ENCODE results near the gene POLD3.

The POLD3 gene

DNA sequence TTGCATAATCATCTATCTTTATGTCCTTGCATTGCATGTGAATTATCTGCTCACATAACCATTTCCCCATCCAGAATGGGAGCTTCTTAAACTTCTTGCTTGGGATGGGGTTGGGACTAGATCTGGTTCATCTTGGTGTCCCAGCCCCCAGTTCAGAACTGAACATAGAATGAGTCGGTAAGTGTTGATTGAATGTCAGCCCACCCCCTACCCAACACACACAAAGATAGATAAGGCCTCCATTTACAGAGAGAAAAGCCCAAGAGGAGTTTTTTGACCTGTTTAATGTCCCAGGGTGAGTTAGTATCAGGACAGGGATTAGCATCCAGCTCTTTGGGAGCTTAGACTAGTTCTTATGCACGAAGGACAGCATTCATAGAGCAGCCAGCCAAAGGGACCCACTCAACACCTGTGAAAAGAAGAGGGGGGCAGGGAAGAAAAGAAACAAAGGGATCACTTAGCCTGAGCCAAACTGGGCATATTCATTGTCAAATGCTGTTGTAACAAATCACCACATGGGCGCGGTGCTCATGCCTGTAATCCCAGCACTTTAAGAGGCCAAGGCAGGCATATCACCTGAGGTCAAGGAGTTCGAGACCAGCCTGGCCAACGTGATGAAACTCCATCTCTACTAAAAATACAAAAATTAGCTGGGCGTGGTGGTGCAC is 81.4 kb downstream of the POLD3 start:
- no peak for DNase-seq (ENCODE audit: low read depth)

DNA sequence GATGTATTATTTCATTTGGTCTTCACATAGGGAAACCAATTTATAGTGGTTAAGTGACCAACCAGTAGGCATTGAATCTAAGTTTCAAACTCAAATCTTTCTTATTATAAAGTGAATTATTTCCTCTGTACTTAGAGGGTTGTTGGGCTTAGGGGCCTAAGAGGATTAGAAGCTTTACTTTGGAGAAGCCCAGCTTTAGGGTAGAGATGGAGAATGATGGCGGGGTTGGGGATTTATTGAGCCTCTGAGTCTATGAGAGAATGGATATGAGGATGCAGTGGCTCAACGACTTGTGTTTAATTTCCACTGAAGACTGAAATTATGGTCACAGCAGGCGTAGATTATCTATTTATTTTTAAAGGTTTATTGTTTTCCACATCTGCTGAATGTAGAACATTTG is 83.4 kb downstream of the POLD3 start:
- DNase-seq (ENCODE audit: low read depth) = no peak

DNA sequence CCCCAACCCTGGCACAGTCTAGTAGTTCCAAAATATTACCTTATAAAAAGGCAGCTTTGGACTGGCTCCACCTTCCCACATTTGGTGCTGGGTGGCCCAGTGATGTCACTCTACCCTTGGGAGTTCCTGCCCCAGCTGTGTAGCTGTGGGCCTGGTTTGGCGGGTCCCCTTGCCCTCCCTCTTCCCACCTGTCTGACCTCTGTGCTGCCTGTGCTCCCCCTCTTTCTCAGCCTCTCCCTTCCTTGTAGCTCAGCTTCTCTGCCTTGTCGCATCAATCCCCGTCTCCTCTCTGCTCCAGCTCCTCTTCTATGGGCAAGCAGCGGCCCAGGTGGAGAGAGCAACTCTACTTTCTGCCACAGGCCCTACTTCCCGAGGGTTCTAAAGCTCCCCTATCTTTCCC is 84.2 kb downstream of the POLD3 start:
- DNase-seq (ENCODE audit: low read depth) = no peak

DNA sequence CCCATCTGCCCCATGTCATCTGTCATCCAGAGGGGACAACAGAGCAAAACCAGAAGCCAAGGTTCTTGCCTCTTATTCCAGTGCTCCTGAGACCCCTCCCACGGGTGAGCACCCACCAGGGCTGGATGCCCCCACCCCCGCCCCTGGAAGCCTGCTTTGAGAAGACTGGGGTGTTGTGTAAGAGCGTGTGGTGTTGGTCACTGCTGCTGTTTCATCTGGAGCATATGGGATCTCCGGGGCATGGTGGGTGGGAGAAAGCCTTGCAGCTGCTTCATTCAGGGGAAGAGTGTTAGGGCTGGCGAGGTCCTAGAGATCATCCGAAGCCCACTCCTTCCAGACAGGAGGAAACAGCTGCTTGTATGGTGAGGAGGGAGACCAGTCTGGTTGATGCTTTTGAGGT is 84.7 kb downstream of the POLD3 start:
- DNase-seq (ENCODE audit: low read depth) = no peak

DNA sequence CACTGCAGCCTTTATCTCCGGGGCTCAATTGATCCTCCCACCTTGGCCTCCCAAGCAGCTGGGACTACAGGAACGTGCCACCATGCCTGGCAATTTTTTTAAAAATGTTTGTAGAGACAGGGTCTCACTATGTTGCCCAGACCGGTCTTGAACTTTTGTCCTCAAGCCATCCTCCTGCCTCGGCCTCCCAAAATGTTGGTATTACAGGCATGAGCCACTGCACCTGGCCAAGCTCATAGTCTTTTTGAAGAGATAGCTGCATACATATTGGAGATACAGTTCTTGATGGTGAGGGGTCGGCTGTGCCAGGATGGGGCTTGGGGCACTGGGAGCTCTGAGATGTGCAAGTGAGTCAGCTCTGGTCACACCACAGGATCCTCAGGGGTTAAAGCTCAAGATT is 85.7 kb downstream of the POLD3 start:
- no peak for DNase-seq (ENCODE audit: low read depth)

DNA sequence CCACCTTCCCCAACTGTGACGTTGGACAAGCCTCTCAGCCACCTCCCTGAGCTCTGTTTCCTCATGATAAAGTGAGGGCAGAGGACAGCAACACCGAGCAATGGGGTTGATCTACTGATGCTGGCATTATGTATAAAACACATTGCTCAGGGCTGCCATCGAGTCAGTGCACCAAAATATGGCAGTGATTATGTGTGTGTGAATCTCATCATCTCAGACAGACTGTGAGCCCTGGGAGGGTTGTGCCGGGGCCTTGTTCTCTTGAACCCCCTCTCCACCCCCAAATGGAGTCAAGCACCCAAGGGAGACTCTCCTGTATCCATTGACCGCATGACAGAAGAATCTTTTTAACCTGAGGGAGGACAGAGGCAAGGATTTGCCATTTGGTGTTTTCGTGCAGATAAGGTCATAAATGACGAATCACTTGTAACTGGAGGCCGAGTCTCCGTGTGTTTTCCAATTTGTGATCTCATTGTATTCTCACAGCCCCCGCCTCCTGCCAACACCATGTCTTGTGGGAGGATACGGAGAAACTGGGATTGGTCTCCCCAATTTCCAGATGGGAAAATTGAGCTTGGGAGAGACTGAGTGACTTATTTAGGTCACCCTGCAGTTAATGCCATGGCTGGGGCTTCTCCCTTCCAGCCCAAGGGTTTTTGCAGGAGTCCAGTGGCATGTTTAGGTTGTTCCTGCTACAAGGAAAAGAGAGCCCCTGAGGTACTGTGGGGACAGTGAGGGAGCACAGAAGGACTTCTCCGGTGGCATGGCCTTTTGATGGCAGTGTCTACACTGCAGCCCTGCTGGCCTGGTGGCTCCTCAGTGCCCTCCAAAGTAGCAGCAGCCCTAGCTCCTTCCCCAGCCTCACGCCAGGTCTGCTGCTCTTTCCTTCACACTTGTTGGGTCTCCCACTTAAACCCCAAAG is 86.5 kb downstream of the POLD3 start:
- DNase-seq (ENCODE audit: low read depth) = no peak

DNA sequence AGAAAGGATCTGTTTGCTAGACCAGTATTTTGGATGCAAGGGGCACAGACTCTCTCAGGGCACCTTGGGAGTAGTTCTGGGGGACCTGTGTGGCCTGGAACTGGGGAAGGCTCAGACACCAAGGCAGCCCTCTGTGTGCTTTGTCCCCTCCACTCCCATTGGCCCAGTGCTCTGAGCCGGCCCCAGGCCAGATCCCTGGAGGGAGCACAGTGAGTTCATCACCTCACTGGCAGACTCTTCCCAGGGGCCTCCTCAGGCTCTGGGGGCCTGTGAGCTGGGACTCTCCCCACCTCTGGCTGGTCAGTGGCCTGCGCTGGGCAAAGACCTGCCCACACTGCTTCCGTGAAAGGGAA is 87.1 kb downstream of the POLD3 start:
- no peak for DNase-seq (ENCODE audit: low read depth)

DNA sequence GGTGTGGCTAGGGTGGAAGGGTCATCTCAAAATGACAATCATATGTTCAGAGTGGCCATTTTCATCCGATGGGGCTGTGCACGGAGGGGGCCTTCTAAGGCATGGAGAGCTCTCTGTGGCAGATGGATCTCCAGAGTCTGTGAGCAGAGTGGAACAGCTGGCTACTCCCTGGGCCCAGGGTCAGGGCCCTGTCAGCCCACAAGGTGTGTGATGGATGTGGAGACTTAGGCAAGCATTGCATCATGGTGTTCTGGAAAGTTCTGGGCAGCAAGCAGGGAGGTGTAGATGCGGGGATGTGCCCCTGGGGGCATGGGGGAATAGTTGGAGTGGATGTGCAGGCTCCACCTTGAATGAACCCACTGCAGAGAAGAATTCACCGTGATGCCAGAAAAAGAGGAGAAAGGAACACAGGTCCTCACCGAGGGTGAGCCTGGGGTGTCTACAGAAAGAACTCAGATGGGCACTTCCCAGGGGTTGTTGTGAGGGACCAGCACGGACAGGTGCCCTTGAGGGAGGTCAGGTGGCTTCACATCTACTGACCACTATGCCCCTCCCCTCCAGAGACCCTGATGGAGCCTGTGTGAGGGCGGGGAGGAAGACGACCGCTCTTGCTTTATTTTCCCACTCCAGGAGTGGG is 87.8 kb downstream of the POLD3 start:
- no peak for DNase-seq (ENCODE audit: low read depth)

DNA sequence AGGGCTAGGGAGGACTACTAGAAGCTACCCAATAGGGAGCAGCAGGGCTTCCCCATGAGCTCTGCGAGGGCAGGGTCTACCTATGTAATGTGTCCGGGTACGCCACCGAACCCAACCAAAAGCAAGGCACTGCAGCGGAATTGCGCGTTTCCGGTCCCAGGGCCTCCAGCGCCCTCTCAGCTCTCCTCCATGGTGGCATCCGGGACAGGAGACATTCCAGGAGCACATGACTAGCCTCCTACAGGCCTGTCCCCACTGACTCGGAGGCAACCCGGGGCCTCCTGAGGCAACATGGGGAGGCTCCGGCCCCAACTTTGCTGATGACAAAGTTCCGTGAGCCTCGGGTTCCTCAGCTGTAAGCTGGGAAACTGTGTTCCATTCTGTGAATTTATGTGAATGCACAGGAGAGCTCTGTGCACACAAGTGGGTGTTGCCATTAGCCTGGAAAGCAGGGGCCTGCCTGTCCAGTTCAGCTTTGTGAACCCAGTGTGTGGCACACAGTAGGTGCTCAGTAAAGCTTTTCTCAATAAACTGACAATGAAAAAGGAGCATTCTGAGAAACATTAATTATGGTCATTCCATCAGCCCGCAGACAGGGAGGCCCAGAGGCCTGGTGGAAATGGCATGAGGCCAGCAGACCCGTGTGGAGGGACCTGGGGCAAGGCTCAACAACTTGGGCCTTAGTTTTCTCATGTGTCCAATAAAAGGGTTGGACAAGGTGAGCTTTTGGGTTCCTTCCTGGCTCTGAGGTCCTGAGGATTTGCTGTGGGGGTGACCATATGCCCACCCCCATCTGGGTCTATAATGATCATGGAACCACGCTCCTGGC is 88.5 kb downstream of the POLD3 start:
- no peak for DNase-seq (ENCODE audit: low read depth)

DNA sequence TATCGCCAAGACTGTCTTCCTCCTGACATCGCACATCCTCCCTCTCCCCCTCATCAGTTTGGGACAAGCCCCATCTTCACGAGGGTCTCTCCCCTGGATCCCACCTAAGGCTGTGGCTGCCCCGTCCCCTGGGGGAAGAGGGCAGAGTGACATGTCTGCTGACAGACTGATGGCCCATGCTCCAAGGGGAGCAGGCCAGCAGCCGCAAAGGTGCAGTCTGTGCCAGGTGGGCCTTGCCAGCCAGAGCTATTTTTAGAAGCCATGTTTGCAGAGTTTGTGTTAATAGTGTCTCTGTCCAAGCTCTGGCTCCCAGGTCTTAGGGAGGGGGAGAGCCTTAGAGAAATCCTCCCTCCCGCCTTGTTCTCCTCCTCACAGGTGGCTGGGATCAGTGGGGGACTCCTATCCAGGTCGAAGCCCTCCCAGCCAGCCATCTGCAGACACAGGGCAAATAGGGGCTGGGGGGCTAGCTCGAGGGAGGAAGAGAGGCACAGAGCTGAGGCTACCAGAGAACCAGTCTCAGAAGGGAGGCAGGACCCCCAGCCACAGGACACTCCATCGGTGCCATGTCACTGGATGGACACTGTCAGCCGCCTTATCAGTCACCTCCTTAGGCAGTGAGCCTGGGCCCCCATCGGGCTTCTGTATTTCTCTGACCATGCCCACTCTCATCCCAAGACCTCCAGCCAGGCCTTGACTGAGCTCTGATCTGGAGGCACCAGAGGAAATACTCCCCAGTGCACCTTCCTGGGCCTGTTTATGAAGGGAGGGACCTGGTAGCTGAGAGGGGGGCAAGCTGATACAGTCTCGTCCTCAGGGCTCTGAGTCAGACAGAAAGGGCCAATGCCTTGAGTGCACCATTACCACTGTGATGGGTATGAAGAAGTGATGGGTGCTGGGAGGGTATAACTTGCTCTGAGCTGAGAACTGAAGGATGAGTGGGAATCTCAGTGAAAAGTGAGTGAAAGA is 89.6 kb downstream of the POLD3 start:
- no peak for DNase-seq (ENCODE audit: low read depth)

DNA sequence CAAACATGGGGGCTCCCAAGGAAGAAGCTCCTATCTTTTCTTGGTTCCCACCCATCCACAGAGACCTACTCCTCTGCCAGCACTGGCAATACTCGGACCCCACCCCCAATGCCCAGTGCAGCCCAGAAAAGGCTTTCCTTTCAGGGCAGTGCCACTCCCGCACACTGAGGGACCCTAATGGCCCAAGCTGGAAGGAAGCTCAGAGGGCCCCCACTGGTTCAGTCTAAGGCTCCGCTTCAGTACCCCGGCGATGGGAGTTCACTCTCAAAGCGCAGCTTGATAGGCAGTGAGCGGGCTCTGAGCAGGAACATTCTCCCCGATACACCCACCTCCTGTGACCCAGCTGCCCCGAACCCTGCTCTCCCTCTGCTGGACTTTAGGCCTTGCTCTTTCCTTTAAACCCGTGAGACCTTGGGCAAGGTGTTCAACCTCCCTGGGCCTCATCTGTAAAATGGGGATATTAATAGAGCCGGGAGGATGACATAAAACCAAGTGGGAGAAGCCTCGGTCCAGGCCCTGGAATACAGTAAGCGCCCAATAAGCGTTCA is 90.4 kb downstream of the POLD3 start:
- no peak for DNase-seq (ENCODE audit: low read depth)

DNA sequence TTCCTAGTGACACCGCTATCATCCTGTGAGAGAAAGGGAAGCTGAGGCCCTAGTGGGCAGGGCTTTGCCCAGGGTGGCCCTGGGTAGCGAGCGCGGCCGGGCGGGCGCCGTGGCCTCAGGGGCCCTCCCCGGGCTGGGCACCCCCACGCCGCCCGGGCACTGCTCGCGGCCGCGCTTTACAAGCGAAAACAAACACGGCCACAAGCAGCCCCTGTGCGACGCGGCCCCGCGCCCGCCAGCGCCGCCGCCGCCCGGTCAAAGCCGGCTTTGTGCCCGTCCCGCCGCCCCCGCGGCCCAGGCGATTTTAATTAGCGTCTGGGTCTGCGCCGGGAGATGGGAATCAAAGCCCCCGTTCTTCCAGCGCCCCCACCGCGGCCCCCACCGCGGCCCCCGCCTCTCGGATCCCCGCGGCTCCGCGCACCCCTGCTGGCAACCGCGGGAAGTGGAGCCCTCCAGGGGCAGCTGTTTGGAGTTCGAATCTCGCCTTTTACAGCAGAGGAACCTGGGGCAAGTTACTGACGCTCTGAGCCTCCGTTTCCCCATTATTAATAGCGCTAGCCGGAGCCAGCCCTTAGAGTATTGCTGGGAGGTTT is 91.0 kb downstream of the POLD3 start:
- DNase-seq (ENCODE audit: low read depth) = no peak

DNA sequence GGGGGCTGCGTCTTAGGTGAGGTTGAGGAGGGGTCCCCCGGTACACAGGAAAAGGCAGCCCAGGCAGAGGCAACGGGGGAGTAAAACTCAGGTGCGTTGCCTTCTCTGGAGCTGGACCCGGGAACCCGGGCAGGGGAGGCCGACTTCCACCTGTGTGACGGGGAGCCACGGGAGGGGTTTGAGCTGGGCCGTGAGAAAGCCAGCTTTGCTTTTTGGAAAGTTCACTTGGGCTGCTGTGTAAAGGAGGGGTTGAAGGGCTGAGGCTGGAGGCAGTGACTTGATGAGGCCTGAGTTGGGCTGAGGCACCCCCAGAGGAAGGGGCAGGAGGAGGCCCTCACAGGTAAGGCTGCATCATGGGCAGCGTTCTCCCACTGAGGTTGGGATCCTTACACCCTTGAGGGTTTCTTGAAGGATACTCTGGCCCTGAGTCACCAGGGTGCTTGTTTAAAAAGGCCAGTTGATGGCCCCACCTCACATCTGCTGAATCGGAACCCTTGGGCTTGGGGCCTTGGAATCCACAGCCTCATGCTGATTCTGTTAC is 91.6 kb downstream of the POLD3 start:
- DNase-seq (ENCODE audit: low read depth) = no peak

DNA sequence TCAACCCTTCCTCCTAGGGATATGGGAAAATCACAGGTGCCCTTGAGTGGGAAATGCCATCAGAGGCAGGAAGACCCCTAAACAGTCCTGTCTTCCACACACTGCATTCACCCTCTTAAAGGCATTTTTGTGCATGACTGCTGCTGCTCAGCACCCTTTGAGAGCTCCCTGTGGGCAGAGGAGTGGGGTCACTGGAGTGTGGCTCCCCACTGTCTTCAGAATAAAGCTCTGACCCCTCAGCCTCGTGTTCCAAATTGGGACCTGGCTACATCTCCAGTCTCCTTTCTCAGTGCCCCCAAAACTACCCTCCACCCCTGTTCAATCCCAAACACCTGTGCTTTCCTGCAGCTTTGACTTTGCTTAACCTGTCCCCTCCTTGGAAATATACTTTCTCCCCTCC is 92.3 kb downstream of the POLD3 start:
- no peak for DNase-seq (ENCODE audit: low read depth)

DNA sequence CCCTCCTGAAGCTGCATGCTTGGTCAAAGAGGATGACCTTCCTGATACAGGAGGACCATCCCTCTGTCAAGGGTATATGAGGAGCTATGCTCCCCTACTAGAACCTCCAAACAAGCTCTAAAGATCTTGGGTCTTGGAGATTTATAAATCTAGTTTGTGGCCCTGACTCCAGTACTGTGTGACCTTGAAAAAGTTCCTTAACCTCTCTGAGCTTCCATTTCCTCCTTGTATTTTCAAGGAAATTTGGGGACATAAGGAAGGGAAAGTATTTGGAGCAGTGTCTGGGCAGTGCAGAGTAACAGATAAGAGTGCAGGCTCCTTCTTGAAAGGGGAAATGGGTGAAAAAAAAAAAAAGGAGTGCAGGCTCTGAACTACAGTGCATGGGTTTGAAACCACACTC is 93.0 kb downstream of the POLD3 start:
- DNase-seq (ENCODE audit: low read depth) = no peak

DNA sequence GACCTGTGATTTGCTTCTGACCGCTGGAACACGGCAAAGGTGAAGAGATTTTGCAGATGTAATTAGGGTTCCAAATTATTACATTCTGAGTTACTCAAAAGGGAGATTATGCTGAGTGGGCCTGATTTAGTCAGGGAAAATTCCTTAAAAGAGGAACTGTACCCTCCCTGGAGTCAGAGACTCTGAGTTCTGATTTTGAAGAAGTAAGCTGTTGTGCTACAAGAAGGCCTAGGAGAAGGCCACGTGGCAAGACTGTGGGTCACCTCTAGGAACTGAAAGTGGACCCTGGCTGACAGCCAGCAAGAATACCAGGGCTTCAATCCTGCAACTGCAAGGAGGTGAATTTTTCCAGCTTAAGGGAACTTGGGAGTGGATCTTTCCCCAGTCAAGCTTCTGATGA is 93.5 kb downstream of the POLD3 start:
- DNase-seq (ENCODE audit: low read depth) = no peak

DNA sequence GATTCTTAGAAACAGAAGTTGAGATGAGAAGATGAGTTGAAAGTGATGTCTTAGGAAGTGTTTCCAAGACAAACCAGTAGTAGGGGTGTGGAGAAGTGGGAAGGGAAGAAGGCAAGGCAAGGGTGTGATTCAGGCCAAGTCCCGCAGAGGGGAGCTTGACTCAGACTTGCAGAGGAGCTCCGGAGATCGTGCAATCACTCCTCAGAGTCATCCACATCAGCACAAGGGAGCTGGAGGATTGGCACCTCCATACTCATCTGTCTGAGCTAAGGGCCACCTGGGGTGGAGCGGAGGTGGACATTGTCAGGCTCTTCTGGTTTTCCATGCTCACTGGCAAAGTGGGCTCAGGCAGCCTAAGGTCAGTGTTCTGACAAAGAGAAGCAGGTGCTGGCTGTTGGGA is 94.4 kb downstream of the POLD3 start:
- DNase-seq (ENCODE audit: low read depth) = no peak

DNA sequence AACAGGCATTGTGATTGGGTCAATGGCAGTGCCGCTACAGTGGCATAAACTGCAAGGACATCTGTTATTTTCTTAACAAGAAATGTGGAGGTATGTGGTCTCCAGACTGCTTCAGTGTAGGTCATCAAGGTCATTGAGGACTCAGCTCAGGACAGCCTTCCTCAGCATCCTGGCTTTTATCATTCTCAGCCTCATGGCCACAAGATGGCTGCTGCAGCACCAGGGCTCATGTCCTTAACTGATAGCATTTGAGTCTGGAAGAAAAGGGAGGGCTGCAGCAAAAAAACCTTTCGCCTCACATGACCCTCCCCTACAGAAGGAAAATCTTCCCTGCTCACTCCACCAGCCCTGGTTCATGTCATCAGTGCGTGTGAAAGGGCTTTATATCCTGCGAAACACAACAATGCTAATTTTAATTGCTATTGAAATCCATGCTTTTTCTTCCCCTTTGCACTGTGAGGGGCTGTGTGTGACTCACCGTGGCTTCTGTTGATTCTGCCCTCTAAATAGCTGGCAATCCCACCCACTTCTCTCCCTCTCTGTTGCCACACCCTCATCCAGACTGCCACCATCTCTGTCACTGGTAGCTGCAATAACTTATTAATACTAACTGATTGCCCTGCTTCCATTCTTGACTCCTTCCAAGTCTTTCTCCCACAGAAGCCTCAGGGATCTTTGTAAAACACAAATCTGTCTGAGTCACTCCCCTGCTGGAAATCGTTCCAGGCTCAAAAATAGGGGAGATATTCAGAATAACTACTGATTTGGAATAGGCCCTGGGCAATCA is 95.0 kb downstream of the POLD3 start:
- DNase-seq (ENCODE audit: low read depth) = no peak

DNA sequence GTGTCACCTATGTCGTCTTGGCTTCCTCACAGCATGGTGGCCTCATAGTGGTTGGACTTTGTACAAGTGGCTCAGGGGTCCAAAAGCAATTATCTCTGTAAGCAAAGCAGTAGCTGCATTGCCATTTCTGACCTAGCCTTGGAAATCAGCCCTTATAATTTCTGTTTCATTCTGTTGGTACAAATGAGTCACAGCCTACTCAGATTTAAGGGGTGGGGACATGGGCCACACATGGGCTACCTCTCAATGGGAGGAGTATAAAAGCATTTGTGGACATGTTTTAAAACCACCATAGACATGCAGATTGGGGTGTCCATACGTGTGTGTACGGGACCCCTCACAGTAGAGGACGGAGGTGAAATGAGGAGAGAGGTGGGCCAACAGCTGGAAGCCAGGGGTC is 97.3 kb downstream of the POLD3 start:
- DNase-seq (ENCODE audit: low read depth) = no peak
